Activated CD8-positive, alpha-beta T cell treated with anti-CD3 and anti-CD28 coated beads for 36 hours (primary cell): ENCODE results near the gene CA7. TPM values are rescaled to one million over a fixed set of nuclear protein-coding genes. Genes with fewer than 3 reads are reported as not detected.

Experiments
- ATAC-seq: fragments of 200-7000 bp; cut with Tn5 transposase; one replicate; pipeline ENCODE4 v1.10.0; 2021; ENCODE audit warnings: mild to moderate bottlenecking, moderate library complexity
- CTCF ChIA-PET: fragments of 350-600 bp; sonication (Branson Sonifier 250); formaldehyde crosslinking; loops from one replicate; lab custom pipeline; 2021; ENCODE audit warnings: antibody characterized with exemption; lab: Charles Lee
- POLR2A ChIA-PET: fragments of 350-600 bp; sonication (Branson Sonifier 250); formaldehyde crosslinking; loops from one replicate; lab custom pipeline; 2021; ENCODE audit warnings: antibody characterized with exemption; lab: Charles Lee
- DNase-seq: peaks from one replicate; pipeline ENCODE4 v3.0.0-alpha.2; 2020
- H3K27ac Mint-ChIP-seq: one replicate; pipeline ENCODE4 v1.8.0; 2021; ENCODE audit warnings: mild to moderate bottlenecking, mixed read lengths
- H3K27me3 Mint-ChIP-seq: one replicate; pipeline ENCODE4 v1.8.0; 2021; ENCODE audit warnings: mixed read lengths
- H3K36me3 Mint-ChIP-seq: one replicate; pipeline ENCODE4 v1.8.0; 2021; ENCODE audit warnings: low read depth, mixed read lengths
- H3K4me1 Mint-ChIP-seq: one replicate; pipeline ENCODE4 v1.8.0; 2021; ENCODE audit warnings: low read depth, mixed read lengths
- H3K4me3 Mint-ChIP-seq: one replicate; pipeline ENCODE4 v1.8.0; 2021; ENCODE audit warnings: mild to moderate bottlenecking, moderate library complexity, mixed read lengths
- H3K9me3 Mint-ChIP-seq: one replicate; pipeline ENCODE4 v1.8.0; 2021; ENCODE audit warnings: mixed read lengths
- intact Hi-C: fragments of 100-400 bp; cut with micrococcal nuclease; formaldehyde crosslinking; loops from one replicate; pipeline ENCODE4 v1.10.0; 2022
- total RNA-seq, 2 experiments: library from RNA; stranded (reverse); gene quantifications; one replicate each; pipeline ENCODE4 v1.2.3, GENCODE V29; 2021
- TF ChIP-seq, protein P1 (sequence below): fragments of 200-600 bp; IDR thresholded peaks from one replicate; pipeline ENCODE4 v1.8.0; 2022; ENCODE audit warnings: antibody characterized with exemption, mild to moderate bottlenecking

CA7 gene
- total RNA-seq, 2 experiments from 2014 or later = 0.27 TPM; not detected in 1

DNA sequence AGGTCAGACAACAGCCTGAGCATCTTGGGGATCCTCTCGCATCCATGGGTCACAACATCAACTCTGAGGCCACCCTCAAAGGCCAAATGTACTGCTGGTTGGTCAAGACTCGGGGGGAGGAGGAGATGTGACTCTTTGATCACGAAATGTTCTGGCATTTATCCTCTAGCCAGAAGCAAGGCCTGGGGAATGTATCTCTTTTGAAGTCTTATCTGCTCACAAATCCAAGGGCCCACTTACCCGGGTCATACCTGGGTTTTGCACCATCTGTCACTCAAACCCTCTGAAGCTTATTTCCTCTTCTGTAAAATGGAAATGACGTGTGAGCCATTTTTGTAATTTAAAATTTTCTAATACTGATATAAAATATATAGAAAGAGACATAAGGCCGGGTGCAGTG, 13.2 kb downstream of the CA7 start:
- intact Hi-C loops = no loop called here
- TF ChIP-seq, protein P1, sequence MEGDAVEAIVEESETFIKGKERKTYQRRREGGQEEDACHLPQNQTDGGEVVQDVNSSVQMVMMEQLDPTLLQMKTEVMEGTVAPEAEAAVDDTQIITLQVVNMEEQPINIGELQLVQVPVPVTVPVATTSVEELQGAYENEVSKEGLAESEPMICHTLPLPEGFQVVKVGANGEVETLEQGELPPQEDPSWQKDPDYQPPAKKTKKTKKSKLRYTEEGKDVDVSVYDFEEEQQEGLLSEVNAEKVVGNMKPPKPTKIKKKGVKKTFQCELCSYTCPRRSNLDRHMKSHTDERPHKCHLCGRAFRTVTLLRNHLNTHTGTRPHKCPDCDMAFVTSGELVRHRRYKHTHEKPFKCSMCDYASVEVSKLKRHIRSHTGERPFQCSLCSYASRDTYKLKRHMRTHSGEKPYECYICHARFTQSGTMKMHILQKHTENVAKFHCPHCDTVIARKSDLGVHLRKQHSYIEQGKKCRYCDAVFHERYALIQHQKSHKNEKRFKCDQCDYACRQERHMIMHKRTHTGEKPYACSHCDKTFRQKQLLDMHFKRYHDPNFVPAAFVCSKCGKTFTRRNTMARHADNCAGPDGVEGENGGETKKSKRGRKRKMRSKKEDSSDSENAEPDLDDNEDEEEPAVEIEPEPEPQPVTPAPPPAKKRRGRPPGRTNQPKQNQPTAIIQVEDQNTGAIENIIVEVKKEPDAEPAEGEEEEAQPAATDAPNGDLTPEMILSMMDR = no peak
- H3K36me3 Mint-ChIP-seq = no peaks in the 10 kb centered on the region
- ChIA-PET POLR2A (no interaction called here), CTCF (interaction anchor here (0.9 to 8.4 kb wide), 3 partner anchors 11 to 27 kb away, joined by 3 to 48 read pairs (median 40); partner anchors contain the start of gene NAE1)
- H3K9me3 Mint-ChIP-seq = no peaks in the 10 kb centered on the region
- DNase-seq (no peak), ATAC-seq (no peak)
- no peak overlapping the region for H3K27ac Mint-ChIP-seq
- no peaks in the 10 kb centered on the region for H3K27me3 Mint-ChIP-seq
- no peaks in the 10 kb centered on the region for H3K4me1 Mint-ChIP-seq
- H3K4me3 Mint-ChIP-seq = no peak overlapping the region

DNA sequence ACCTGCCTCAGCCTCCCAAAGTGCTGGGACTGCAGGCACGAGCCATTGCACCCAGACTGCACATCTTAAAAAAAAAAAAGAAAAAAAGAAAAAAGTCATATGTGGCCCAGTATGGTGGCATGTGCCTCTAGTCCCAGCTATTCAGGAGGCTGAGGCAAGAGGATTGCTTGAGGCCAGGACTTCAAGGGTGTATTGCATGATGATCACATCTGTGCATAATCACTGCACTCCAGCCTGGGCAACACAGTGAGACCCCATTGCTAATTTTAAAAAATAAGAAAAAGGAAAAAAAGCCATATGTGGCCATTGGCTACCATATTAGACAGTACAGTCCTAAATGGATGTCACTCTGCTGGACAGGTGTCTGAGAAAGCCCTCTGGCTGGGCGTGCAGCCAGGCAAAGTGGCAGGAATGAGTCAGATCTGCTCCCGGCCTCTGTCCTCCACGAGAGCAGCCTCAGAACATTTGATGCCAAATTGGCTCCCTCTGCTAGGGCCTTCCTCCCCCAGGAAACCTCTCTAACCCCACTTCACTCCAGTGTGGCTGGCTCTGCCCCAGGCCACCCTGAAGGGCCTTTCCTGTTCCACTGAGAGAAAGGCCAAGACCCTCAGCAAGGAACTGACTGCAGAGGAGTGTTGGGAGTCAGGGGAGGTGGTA, 14.7 kb downstream of the CA7 start:
- ChIA-PET CTCF (interaction anchor here (6.2 to 12.6 kb wide), 3 partner anchors 9 to 32 kb away, joined by 40 to 214 read pairs (median 48); partner anchors contain the start of gene NAE1), POLR2A (no interaction called here)
- ATAC-seq = no peak
- Mint-ChIP-seq H3K4me3 (no peak overlapping the region), H3K9me3 (no peaks in the 10 kb centered on the region), H3K27ac (no peak overlapping the region), H3K36me3 (no peaks in the 10 kb centered on the region), H3K4me1 (no peaks in the 10 kb centered on the region), H3K27me3 (no peaks in the 10 kb centered on the region)
- no peak for DNase-seq
- TF ChIP-seq, protein P1 = no peak
- intact Hi-C loops = no loop called here

DNA sequence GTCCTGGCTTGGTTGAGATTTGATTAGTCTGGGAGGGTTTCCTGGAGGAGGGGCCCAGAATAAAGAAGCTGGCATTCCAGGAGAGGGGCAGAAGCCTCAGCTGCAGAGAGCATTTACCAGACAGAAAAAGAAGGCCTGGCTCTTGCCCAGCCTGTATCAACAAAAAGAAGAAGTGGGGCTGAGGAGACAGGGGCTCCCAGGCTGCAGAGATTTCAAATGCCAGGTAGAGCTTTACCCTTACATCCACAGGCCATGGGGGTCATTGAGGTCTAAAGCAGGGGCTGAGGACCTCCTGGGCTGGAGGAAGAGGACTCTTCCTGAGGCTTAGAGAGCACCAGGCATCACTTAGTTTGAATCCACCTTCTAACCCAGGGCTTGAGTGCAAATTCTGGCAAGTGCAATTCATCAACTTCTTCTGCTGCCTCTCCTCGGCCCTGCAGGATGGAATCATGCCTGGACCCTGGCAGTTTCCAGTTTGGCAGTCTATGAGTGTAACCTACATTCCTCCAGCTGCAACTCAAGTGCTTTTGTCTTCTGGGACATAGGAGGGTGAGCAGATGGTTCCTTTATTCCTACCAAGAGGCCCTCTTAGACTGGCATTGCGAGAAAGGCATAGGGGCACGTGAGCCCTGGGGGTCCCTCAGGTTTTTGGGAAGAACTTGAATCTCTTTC, 15.3 kb downstream of the CA7 start:
- TF ChIP-seq, protein P1 = no peak
- CTCF ChIA-PET = interaction anchor here (1.1 to 12.6 kb wide), 2 partner anchors 14 to 33 kb away, joined by 4 to 214 read pairs; partner anchors contain the start of gene NAE1

DNA sequence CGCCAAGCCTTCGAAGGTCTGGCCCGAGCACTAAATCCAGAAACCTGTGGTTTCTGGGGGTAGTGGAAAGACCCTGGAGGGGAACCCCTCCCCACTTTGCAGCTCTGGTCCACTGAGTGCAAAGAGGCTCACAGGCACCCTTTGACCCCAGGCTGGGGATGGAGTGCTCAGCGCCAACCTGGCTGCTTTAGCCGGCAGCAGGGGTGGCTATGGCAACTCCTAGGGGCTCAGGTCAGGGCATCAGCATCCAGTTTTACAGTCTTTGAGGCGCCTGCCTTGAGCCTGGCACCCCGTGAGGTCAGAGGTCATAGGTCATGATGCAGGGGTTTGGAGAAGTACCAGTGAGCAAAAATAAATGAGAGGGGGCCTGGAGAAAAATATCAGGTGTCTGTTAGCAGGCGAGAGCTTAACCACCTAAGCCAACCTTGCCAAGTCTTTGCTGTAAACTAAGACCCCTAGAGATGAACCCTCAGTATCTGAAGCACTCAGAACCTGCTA, 17.9 kb downstream of the CA7 start:
- Mint-ChIP-seq H3K27me3 (no peaks in the 10 kb centered on the region), H3K4me3 (no peak overlapping the region), H3K4me1 (no peaks in the 10 kb centered on the region), H3K9me3 (no peaks in the 10 kb centered on the region), H3K27ac (no peak overlapping the region), H3K36me3 (no peaks in the 10 kb centered on the region)
- POLR2A ChIA-PET = no interaction called here
- intact Hi-C loops = no loop called here
- TF ChIP-seq, protein P1 = no peak
- CTCF ChIA-PET = interaction anchor here (0.7 to 12.6 kb wide), 3 partner anchors 35 to 211 kb away, joined by 3 to 214 read pairs (median 5); partner anchors contain the start of gene NAE1
- ATAC-seq (no peak), DNase-seq (no peak)

More for the DNA sequence above, 15.3 kb downstream of the CA7 start:
- no peak for DNase-seq
- Mint-ChIP-seq H3K9me3 (no peaks in the 10 kb centered on the region), H3K4me1 (no peaks in the 10 kb centered on the region), H3K27me3 (no peaks in the 10 kb centered on the region), H3K27ac (no peak overlapping the region), H3K4me3 (no peak overlapping the region), H3K36me3 (no peaks in the 10 kb centered on the region)
- no peak for ATAC-seq
- POLR2A ChIA-PET = interaction anchor here (0.8 kb wide), 1 partner anchor 28 kb away, joined by 3 read pairs; the partner anchor contains the start of gene NAE1
- intact Hi-C loops = no loop called here
